ENCODE data around the gene KRTAP10-9.
"Not testable (repeated sequence)": the region's sequence is repeated elsewhere in the genome, so short reads cannot be mapped to it uniquely, and the experiment has no call there.

KRTAP10-9 gene

DNA sequence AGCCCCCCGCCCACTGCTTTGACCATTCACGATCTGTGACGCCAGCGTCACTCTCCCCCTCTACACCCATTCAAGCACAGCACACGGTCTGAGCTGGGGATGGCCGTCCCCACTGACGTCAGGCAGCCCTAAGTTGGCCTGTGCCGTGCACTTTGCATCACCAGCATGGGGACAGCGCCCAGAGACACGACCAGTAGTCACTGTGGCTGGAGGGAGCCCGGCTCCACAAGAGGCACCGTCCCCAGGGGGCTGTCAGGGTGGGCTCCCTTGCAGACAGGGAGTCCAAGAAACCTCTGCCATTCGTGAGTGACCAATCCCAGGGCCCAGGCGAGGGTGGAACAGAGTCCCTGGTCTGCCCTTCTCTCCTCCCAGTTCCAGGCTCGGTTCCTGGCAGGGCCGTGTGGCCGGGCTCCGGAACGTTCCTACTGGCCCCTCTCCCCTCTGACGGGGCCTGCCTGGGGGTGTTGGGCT, 12.7 kb upstream of the KRTAP10-9 start:
- no peak for DNase-seq (ENCODE audit: low read depth in 2 of 3, low spot score in 1 of 3)

DNA sequence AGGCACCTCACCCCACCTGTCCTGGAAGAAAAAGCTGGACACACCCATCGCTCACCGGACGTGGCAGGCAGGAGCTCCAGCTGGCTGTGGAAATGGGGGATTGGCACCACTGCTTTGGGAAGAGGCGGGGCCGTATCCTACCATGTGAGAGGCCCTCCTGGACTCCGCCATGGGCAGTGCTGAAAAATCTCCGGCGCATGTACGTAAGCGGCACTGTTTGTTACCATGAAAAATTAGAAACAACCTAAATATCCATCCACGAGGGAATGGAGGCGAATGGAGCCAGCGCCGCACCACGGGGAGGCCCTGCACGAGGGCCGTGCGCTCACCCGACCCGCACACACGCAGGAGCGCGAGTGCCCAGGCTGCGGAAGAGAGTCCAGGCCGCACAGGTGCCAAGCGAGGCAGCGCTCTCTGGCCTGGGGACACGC, 11.9 kb upstream of the KRTAP10-9 start:
- no peak for DNase-seq (ENCODE audit: low read depth in 2 of 3, low spot score in 1 of 3)

DNA sequence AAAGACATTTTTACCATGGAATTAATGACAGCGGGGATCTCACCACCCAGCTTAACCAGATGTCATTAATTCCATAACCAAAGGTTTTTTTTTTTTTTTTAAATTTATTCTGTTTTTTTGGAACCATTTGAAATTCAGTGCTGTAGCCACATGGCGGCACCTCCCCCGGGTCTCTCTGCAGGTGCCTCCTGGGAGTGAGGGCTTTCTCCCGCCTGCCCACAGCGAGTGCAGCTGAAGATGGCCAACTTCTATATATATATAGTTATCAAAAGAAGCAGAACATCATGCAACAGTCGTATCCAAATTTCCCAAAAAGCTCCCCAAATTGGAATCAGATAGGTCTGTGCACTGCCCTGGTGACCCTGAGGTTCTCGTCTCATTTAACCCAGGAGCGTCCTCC, 11.4 kb upstream of the KRTAP10-9 start:
- DNase-seq (ENCODE audit: low read depth in 2 of 3, low spot score in 1 of 3), result no peak

DNA sequence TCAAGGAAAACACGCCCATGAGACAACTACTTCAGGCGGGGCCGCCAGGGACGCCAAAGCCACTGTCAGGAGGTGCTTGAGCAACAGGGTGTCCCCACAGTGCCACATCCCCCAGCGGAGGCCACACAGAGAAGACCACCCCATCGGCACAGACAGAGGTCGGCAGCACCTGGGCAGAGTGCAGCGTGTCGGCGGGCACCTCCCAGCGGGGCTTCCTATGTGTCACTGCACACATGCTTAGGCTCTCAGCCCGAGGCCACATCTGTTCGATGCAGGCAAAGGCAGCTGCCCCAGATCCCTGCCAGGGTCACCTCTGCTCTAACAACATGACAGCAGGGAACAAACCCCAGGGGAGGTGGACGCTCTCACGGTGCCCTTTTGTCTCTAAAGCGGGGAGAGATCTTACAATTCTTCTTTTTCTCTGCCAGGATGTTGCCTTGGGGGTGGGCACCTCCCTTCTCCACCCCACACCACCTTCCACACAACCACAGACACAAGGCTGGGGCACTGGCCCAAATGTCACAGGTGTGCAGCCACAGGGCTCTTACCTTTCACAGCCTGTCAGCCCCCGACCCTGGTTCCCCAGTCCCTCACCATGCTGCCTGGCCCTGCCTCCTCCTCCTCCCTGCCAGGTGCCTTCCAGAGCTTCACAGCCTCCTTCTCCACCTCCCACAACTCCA, 10.8 kb upstream of the KRTAP10-9 start:
- DNase-seq (ENCODE audit: low read depth in 2 of 3, low spot score in 1 of 3), result no peak

DNA sequence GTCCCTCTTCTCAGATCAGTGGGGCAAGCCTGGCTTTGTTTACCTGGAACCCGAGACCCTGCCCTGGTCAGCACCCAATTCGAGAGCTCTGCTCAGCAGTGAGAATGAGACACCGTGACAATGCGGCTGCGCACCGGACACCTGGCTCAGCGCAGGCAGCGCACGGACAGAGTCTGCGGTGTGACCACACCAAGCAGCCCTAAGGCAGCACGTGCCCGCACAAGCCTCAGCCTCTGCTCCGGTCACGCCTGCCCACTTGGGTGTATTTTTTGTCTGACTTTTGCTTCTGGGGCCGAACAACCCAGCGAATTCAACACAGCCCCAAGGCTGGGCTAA, 10.3 kb upstream of the KRTAP10-9 start:
- no peak for DNase-seq (ENCODE audit: low read depth in 2 of 3, low spot score in 1 of 3)

DNA sequence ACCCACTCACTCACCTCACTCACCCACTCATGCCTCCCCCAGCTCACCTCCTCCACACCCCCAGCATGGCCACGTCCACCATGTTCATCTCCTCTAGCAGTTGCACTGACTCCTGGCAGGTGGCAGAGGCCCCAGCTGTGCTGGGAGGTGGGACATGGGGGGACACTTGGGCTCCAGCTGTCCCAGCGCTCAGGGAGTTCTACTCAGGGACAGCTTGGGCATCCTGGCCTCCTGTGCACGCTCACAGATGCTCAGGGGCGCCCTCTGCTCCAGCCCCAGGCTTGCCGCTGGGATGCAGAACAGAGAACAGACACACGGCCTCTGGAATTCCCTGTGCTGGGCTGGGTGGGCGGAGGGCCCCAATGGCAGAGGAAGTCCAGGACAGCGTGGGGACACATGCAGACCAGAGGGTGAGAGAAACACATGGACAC, 9.8 kb upstream of the KRTAP10-9 start:
- no peak for DNase-seq (ENCODE audit: low read depth in 2 of 3, low spot score in 1 of 3)

DNA sequence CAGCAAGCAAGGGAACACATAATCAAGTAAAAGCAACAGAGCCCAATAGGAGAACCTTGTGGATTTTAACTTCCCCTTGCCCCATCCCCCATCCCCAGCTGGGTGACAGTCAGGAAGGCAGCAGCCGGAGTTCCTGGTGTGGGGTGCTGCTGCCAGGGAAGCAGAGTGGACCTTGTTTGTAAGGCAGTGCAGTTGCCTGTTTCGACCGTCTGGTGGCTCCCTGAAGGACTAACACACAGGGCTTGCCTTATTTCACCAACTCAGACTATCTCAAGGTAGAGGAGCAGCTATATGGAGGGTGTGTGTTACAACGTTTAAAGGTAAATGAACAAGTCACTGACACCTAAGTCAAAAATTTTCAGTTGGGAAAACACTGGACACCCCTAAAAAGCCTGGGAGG, 8.4 kb upstream of the KRTAP10-9 start:
- no peak for DNase-seq (ENCODE audit: low read depth in 2 of 3, low spot score in 1 of 3)

DNA sequence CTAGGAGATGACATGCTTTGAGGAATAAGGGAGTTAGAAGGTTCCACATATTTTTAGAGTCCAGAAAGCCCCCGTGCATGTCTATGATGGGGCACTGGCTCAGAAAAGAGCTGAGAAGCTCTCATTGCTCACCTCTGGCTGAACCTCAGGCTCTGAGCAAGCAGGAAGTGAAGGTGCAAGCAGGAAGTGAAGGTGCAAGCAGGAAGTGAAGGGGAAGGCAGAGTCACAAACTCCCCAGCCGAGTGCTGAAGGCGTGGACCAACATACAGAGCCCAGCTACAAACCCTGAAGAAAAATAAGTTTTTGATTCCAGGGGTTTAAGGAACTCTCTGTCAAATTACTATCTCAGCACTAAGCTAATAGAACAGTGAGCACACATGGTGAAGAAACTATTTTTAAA, 8.0 kb upstream of the KRTAP10-9 start:
- DNase-seq (ENCODE audit: low read depth in 2 of 3, low spot score in 1 of 3), result peak; percentile 20 to 26 (median 23)

DNA sequence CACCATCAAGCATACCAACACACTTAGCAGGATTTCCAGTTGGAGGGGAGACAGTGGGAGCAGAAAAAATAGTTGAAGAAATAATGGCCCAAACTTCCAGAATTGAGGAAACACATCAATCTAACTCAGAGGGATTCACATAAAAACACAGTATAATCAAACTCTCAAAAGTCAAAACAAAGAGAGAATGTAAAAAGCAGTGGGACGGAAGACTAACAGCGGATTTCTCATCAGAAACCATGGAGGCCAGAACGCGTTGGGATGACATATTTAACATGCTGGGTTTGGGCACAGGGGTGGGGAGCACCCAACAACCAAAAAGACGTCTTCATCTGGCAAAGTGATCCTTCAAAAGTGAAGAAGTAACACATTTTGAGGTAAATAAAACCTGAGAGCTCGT, 7.0 kb upstream of the KRTAP10-9 start:
- DNase-seq (ENCODE audit: low read depth in 2 of 3, low spot score in 1 of 3), result no peak

DNA sequence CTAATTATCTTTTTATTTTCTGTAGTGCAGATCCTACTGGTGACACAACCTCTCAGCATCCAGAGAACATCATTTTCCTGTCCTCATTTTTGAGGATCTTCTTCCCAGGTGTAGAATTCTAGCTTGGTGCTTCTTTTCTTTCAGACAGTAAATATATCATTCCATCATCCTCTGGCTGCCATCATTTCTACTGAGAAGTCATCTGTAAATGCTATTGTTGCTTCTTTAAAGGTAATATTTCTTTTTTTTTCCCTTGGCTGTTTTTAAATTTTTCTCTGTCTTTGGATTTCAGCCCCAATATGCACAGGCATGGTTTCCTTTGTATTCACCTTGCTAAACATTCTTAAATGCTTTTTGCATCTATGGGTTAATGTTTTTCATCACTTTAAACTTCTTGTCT, 3.3 kb upstream of the KRTAP10-9 start:
- no peak for DNase-seq (ENCODE audit: low read depth in 2 of 3, low spot score in 1 of 3)

DNA sequence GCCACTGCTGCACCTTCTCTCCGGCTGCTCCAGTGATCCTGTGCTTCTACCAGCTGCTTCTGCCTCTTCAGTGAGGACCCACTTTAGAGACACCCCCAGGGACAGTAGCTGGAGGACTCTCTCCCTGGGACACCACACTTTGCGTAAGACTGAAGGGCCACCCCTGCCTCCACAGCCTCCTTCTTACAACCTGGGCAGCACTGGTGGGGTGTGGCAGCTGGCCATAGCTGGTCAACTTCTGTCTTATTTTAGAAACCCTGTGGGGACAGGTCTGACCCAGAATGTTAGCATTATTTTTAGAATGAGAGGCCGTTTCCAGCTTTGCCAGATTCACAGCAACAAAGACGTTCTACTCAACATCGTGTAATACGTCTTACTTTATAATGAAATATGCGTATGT, 1.1 kb upstream of the KRTAP10-9 start:
- no peak for DNase-seq (ENCODE audit: low read depth in 2 of 3, low spot score in 1 of 3)

DNA sequence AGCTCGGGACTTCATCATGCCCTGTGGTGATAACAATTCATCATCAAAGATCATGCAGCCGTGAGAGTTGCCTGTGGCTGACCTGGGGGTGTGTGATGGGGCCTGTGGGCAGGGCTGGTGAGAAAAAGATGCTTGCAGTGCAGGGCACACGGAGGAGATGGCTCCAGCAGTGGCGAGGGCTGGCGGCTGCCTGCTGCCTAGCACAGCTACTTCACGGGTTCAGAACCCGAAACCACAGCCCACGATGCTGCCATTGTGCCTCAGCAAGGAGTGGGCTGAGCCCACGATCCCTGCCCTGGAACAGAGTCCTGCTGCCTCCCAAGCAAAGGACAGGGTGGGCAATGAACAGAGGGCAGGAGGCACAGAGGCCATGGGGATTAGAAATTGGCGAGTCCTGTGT, 631 bp upstream of the KRTAP10-9 start:
- DNase-seq (ENCODE audit: low read depth in 2 of 3, low spot score in 1 of 3), result no peak

DNA sequence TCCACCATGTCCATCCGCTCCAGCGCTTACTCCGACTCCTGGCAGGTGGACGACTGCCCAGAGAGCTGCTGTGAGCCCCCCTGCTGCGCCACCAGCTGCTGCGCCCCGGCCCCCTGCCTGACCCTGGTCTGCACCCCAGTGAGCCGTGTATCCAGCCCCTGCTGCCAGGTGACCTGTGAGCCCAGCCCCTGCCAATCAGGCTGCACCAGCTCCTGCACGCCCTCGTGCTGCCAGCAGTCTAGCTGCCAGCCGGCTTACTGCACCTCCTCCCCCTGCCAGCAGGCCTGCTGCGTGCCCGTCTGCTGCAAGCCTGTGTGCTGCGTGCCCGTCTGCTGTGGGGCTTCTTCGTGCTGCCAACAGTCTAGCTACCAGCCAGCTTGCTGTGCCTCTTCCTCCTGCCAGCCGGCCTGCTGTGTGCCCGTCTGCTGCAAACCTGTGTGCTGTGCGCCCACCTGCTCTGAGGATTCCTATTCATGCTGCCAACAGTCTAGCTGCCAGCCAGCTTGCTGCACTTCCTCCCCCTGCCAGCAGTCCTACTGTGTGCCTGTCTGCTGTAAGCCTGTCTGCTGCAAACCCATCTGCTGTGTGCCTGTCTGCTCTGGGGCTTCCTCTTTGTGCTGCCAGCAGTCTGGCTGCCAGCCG, 409 bp downstream of the KRTAP10-9 start:
- not testable (repeated sequence) for DNase-seq (ENCODE audit: low read depth in 2 of 3, low spot score in 1 of 3)

DNA sequence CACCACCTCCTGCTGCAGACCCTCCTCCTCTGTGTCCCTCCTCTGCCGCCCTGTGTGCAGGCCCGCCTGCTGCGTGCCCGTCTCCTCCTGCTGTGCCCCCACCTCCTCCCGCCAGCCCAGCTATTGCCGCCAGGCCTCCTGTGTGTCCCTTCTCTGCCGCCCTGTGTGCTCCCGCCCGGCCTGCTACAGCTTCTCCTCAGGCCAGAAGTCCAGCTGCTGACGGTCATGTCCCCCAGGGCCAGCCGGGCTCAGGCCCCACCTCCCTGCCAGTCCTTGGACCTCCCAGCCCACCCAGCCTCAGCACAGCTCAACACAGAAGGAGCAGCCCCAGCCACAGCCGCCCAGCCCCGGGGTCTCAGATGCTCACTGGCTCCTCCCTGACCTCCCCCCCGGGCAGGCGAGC, 939 bp downstream of the KRTAP10-9 start:
- not testable (repeated sequence) for DNase-seq (ENCODE audit: low read depth in 2 of 3, low spot score in 1 of 3)

DNA sequence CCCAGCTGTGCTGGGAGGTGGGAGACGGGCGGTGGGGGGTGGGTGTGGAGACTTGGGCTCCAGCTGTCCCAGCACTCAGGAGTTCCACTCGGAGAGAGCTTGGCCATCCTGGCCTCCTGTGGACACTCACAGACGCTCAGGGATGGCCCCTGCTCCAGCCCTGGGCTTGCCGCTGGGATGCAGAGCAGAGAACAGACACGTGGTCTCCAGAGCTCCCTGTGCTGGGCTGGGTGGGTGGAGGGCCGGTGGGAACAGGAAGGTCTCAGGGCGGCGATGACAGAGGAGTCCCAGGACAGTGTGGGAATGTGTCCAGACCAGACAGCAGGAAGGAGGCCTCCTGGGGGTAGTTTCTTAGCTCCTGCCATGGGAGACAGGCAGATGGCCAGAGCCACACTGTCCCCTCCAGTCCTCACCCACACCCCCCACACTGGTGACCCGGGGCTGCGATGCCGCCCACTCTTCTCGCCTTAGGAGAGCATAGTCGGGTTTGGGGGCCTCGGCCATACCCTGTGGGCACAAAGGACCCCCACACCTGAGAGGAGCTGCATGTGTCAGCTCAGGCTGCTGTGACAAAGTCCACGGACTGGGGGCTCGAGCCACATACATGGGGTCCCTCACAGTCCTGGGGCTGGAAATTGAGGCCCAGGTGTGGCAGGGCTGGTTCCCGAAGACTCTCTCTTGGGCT, 2.0 kb downstream of the KRTAP10-9 start:
- no peak for DNase-seq (ENCODE audit: low read depth in 2 of 3, low spot score in 1 of 3)

DNA sequence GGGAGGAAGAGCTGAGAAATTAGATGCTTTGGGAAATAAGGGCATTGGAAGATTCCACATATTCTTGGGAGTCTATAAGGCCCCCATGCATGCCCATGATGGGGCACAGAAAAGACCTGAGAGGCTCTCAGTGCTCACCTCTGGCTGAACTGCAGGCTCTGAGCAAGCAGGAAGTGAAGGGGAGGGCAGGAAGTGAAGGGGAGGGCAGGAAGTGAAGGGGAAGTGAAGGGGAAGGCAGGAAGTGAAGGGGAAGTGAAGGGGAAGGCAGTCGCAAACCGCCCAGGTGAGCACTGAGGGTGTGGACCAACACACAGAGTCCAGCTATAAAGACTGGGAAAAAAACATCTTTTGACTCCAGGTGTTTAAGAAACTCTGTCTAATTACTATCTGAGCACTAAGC, 3.5 kb downstream of the KRTAP10-9 start:
- DNase-seq (ENCODE audit: low read depth in 2 of 3, low spot score in 1 of 3), result no peak

DNA sequence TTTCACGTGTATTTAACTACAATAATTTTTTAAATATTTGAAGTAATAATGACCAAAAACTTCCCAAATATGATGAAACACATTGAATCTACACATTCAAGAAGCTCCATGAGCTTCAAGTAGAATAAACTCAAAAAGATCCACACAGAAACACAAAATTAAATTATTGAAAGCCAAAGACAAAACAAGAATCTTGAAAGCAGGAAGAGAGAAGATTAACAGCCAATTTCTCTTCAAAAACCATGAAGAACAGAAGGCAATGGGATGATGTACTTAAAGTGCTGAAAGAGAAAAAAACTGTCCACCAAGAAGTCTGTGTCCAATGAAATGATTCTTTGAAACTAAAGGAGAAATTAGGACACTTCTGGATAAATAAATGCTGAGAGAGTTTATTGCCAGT, 5.2 kb downstream of the KRTAP10-9 start:
- DNase-seq (ENCODE audit: low read depth in 2 of 3, low spot score in 1 of 3), result no peak

DNA sequence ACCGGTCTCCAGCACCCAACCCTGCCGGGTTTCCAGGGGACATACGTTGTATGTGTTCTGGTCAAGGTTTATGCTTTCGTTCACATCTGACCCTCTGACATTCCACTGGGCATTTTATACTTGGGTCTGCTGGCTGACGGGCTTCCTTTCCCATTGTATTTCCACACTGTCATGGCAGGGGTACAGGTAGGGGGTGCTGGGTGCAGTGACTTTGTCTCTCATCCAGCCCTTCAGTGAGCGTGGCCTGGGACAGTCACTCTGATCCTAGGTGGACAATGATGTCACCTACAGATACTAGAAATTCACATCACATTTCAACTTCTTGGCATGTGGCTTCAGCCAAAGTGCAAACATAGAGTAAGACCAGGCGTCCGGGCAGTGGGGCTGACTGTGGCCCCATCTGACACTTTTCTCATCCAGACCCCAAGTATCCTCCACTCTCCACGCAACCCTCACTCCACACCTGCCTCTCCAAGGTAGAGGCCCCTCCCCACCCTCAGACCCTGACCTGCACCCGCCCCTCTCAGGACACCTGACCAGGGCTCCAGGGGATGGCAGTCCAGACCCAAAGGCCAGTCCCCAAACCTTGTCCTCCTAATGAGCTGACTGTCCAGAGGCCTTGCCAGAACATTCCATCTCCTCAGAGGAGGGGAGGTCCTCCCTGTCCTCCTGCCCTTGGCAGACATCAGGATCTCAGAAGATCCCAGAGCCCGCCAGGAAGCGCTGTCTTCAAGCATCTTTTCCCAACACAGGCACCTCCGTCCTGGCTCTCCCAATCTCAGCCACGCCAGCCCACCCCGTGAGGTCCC, 9.5 kb downstream of the KRTAP10-9 start:
- DNase-seq (ENCODE audit: low read depth in 2 of 3, low spot score in 1 of 3), result no peak

DNA sequence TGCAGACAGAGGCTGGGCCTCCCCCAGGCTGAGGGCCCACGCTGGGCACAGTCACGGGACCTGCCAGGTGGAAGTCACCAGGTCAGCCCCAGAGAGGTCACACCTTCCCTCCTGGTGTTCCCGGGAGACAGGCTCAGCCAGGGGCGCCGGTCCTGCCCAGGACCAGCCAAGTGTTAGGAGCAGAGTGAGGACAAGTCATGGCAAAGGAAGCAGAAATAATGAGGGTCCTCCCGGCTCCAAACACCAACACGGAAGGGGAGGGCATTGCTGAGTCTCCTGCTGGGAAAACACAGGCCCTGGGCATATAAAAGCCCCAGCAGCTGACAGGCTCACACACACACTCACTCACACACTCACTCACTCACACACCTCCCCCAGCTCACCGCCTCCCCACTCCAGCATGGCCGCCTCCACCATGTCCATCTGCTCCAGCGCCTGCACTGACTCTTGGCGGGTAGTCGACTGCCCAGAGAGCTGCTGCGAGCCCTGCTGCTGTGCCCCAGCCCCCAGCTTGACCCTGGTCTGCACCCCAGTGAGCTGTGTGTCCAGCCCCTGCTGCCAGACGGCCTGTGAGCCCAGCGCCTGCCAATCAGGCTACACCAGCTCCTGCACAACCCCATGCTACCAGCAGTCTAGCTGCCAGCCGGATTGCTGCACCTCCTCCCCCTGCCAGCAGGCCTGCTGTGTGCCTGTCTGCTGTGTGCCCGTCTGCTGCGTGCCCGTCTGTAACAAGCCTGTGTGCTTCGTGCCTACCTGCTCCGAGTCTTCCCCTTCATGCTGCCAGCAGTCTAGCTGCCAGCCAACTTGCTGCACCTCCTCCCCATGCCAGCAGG, 10.3 kb downstream of the KRTAP10-9 start, which contains the start of gene KRTAP10-10:
KRTAP10-10 (plus strand) TSS at position 339 of the 833 bp plus-strand sequence; CDS start at position 401, 62 bp downstream.
- DNase-seq (ENCODE audit: low read depth in 2 of 3, low spot score in 1 of 3), result no peak

DNA sequence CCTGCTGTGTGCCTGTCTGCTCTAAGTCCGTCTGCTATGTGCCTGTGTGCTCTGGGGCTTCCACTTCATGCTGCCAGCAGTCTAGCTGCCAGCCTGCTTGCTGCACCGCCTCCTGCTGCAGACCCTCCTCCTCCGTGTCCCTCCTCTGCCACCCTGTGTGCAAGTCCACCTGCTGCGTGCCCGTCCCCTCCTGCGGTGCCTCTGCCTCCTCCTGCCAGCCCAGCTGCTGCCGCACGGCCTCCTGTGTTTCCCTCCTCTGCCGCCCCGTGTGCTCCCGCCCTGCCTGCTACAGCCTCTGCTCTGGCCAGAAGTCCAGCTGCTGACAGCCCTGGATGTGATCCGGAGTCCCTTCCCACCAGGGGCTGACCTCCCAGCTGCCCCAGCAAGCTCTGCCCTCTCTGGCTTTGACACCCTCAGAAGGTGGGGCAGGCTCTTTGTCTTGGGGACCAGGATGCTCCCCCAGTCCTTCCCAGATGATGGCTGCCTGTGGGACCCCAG, 11.0 kb downstream of the KRTAP10-9 start:
- DNase-seq (ENCODE audit: low read depth in 2 of 3, low spot score in 1 of 3), result not testable (repeated sequence)

All from stimulated activated CD4-positive, alpha-beta T cell treated with anti-CD3 and anti-CD28 coated beads, Interleukin-12 subunit alpha, Interleukin-12 subunit beta, amount 100 ng/mL, for 48 hours (primary cell).